GM19043 (cell line): ENCODE data around the gene UGT1A10.
"Not testable (repeated sequence)": the region's sequence is repeated elsewhere in the genome, so short reads cannot be mapped to it uniquely, and the experiment has no call there.

Experiments
- ATAC-seq: cut with Tn5 transposase; IDR thresholded peaks from one replicate; pipeline ENCODE4 v1.9.1; 2021; ENCODE audit warnings: low read depth; ENCODE audit not compliant: unreplicated experiment

Gene UGT1A10

DNA sequence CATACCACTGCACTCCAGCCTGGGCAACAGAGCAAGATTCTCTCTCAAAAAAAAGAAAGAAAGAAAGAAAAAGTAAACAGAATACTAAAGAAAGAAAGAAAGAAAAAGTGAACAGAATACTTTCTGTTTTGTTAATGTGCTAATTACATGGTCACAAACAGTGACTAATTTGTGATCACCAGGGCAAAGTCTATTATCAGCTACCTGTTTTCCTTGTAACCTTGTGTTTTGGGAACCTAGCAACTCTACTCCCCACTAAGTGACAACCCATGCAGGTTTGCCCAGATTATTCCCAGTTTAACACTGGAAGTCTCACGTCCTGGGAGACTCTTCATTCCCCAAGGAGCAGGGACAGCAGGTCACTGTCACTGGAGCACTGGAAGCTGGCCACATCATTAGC is 18.8 kb downstream of the UGT1A10 start:
- ATAC-seq, result no peak

GRCh38 chr2:233655943-233656342 is 19.7 kb downstream of the UGT1A10 start:
- ATAC-seq, result not testable (repeated sequence)

DNA sequence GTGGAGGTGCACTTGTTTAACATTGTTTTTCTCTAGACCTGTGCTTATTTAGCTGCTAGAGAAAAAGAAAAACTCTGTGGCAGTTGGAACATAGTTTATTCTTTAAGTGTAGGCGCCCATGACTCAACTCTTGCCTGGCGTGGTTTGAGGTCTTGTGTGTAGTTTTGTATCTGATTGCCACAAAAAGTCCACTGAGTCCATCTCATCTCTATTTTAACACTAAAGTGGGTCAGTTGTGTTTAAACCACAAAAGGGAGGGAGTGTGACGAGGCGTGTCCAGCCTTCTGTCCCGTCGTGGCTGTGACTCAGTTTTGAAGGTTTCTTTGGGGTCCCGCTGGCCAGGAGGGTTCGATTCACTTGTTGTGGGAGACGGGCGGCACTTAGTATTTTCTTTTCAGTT is 20.2 kb downstream of the UGT1A10 start:
- no peak for ATAC-seq

DNA sequence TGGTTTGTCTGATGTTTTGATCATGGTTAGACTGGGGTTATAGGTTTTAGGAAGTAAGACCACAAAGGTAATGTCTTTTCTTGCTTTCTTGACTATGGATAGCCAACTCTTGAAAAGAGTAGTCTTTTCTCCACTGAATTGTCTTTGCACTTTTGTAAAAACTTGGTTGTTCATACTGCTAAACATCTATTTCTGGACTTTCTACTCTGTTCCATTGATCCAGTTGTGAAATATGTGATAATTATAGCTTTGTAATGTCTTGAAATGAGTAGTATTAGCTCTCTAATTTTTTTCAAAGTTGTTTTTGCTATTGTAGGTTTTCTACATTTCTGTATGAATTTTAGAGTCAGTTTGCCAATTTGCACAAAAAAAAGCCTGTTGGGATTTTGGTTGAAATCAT is 22.4 kb downstream of the UGT1A10 start:
- no peak for ATAC-seq

GRCh38 chr2:233663911-233664310 is 27.7 kb downstream of the UGT1A10 start:
- no peak for ATAC-seq

DNA sequence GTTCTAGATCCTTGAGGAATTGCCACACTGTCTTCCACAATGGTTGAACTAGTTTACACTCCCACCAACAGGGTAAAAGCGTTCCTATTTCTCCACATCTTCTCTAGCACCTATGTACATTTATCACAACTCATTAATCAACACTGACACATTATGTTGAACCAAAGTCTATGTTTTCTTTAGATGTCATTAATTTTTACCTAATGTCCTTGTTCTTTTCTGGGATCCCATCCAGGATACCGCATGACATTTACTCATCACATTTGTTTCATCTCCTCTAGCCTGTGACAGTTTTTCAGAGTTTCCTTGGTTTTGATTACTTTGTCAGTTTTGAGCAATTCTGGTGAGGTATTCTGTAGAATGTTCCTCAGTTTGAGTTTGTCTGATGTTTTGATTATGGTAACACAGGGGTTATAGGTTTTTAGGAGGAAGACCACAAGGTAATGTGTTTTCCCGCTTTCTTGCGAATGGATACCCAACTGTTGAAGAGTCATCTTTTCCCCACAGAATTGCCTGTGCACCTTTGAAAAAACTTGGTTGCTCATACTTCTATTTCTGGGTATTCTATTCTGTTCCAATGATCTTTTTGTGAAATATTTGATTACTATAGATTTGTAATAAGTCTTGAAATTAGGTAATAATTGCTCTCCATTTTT is 32.5 kb downstream of the UGT1A10 start:
- no peak for ATAC-seq

- no peak for ATAC-seq
Observed at GRCh38 chr2:233671290-233672161, 35.3 kb downstream of the UGT1A10 start, which contains the start of gene UGT1A9. Gene UGT1A9 (plus strand): TSS chr2:233671898. CDS start chr2:233671935, 37 bp downstream.

GRCh38 chr2:233672886-233673285 is 36.6 kb downstream of the UGT1A10 start:
- no peak for ATAC-seq

GRCh38 chr2:233673896-233674295 is 37.6 kb downstream of the UGT1A10 start:
- ATAC-seq, result no peak

GRCh38 chr2:233674314-233674713 is 38.1 kb downstream of the UGT1A10 start:
- no peak for ATAC-seq

- ATAC-seq, result no peak
Observed at GRCh38 chr2:233674995-233675394, 38.7 kb downstream of the UGT1A10 start.

DNA sequence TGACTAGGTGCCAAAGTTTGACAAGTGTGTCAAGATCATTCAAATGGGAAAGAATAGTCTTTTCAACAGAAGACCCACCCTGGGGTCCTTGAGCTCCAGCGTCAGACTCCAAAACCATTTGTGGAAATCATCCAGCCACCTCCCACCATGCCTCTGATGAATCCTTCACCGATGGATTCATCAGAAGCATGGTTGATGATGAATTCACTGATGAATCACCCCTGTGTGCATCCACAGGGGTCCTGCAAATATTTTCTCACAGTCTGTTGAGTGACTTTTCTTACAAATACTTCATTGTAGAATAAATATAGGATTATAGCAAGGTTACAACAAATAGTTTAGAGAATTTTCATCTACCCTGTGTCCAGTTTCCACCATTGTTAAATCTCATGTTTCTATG is 39.8 kb downstream of the UGT1A10 start:
- ATAC-seq, result no peak

GRCh38 chr2:233679196-233679595 is 42.9 kb downstream of the UGT1A10 start:
- no peak for ATAC-seq

GRCh38 chr2:233680361-233681045 is 44.3 kb downstream of the UGT1A10 start:
- ATAC-seq, result no peak

GRCh38 chr2:233681521-233682099 is 45.4 kb downstream of the UGT1A10 start, which contains the start of gene UGT1A7:
Gene UGT1A7 (plus strand): TSS chr2:233681901. CDS start chr2:233681938, 37 bp downstream.
- ATAC-seq, result no peak

DNA sequence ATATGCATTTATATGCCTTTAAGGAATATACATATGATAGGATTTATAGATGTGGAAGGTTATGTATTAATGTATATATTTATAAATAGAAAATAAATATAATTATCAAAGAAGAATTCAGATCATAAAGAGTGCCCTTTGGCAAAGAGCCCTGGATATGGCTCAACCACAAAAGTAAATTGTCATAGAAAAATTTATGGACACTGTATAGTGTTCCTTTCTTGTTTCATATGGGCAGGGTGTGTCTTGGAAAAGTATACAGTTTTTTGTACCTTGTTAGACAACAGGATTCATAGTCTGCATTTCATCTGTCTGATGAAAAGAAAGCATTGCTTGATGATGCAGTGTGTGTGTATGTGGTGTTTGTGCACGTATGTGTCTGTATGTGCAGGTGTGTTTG is 48.4 kb downstream of the UGT1A10 start:
- no peak for ATAC-seq

- ATAC-seq, result no peak
Observed at GRCh38 chr2:233686928-233687327, 50.7 kb downstream of the UGT1A10 start.

- no peak for ATAC-seq
Observed at GRCh38 chr2:233688341-233688740, 52.1 kb downstream of the UGT1A10 start.

- ATAC-seq, result no peak
Observed at GRCh38 chr2:233689031-233689430, 52.8 kb downstream of the UGT1A10 start.

DNA sequence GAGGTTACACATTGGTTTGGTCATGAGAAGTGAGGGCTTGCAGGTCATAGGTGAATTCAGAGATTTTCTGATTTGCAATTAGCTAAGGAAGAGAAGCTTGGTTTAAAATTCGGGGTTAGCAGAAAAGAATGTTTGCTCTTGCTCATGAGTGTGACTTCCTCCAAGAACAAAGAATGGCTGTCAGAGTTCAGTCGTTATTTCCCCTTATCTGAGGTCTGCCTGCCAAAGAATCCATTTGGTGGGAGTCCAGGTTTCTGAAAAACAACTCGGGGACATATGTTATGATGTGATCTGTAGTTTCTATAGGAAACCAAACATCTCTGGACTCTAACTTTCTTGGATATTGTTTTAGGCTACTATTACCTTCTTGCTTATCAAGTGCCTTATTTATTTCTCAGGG is 53.3 kb downstream of the UGT1A10 start:
- no peak for ATAC-seq

GRCh38 chr2:233690444-233690843 is 54.2 kb downstream of the UGT1A10 start:
- ATAC-seq, result no peak
